Activated CD4-positive, CD25-positive, alpha-beta regulatory T cell treated with anti-CD3 and anti-CD28 coated beads, Interleukin-2, amount 50 U/mL, for 72 hours (primary cell): Measurements from ENCODE around the gene MAN1C1.

Experiments used
- DNase-seq: peaks from one replicate; pipeline ENCODE4 v3.0.0; 2021

MAN1C1 gene

GRCh38 chr1:25768999-25769398 is 152.4 kb downstream of the MAN1C1 start:
- no peak for DNase-seq

DNA sequence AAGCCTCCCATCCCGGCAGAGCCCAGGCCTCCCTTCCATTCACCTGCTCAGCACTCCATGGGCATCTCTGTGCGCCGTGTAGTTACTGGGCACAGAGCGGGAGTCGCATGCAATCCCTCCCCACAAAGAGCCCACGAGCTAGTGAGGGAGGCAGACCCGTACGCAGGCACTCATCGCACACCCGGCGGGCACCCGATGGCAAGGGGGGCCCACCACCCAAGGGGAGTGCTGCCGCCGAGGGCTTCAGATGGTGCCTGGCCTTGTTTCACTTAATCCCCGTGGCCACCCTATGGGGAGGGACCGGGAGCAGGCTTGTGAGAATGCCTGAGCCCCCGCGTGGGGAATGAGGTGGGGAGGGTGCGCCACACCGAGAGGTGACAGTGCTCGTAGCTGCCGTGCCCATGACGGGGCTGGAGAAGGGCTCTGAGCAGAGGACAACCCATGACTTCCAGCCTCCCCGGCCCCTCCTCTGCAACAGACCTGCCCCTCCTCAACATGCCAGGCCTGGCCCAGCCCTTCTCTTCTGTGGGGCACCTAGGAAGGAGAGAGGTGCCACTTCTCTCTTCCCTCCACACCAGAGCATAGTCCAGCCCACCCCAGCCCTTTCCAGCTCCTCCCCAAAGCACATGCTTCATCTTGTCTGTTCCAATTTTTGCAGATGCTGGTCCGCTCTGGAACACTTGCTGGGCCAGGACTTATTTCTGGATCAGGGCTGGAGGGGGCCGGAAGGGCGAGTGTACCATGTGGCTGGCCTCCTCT is 153.2 kb downstream of the MAN1C1 start:
- no peak for DNase-seq

- DNase-seq, result no peak
Measured at GRCh38 chr1:25770541-25771220, 154.1 kb downstream of the MAN1C1 start.

GRCh38 chr1:25771221-25772114 is 154.9 kb downstream of the MAN1C1 start:
- DNase-seq, result no peak

- DNase-seq, result no peak
Measured at GRCh38 chr1:25772164-25772563, 155.6 kb downstream of the MAN1C1 start.

DNA sequence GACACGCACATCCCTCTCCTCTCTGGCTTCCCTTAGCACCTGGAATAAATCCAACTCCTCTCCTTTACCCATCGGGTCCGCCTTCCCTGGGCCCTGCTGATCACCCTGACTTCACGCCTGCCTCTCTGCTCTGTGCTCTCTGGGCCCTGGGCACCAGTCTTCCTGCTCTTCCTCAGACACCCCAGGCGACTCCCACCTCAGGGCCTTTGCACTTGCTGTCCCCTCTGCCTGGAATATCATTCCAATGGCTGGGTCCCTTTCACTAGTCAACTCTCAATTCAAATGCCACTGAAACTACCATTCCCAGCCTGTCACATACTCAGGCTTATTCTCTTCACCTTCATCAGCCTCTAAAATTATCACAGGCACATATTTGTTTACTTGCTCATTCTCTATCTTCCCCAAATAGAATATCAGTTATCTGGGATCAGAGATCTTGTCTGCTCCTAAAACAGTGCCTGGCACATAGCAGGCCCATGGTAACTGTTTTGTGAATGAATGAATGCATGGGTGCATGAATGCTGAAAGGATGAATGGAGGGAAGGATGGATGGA is 156.2 kb downstream of the MAN1C1 start:
- DNase-seq, result no peak

DNA sequence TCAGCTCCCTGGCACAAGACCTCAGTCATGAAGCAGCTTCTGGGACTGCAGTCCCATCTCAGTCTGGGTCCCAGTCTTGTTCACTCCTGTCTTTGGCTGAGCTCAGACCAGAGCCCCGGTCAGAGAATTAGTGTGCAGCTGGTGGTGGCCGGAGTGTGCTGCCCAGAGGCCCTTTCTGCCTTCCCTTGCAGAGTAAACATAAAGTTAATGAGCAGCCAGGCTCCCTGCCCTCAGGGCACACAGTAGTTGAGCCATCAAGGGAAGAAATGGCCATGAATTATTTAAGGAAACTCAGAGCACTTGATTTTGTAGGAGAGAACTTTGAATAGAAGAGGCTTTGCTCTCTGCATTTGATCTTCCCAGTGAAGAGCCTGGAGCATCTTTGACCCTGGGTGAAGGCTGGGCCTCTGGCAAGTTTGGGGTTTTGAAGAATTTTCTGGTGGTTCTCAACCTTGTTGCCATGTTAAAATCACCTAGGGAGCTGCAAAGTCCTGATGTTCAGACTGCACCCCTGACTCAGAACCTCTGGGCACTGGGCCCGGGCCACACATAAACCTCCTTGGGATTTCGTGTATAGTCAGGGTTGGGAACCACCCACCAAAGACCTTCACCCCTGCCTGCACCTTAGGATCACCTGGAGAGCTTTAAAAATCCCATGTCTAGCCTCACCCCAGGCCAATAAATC is 157.0 kb downstream of the MAN1C1 start:
- no peak for DNase-seq

DNA sequence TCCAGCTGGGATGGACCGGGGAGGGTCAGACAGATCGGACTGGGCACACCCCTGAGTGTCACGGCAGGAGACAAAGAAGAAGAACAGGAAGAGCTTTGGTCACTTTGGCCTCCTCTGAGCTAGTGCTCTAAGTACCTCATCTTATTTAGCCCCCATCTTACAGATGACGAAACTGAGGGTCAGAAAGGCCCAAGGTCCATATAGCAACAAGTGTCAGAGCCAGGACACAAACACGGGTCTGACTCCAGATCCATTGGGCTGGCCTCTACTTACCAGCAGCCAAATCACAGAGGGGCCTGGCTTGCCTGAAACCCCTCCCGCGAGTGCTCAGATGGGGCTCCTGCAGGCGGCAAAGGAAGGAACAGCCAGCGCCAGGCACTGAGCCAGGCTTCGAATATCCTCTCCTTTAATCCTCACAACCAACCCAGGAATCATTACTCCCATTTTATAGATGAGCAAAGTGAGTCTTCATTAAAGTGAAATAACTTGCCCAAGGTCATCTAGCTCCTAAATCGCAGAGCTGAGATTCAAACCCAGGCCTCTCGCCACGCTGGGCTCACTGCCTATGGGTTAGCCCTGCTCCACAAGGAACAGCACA is 157.7 kb downstream of the MAN1C1 start:
- DNase-seq, result no peak

- DNase-seq, result peak; percentile 66
Measured at GRCh38 chr1:25774921-25775771, 158.6 kb downstream of the MAN1C1 start.

DNA sequence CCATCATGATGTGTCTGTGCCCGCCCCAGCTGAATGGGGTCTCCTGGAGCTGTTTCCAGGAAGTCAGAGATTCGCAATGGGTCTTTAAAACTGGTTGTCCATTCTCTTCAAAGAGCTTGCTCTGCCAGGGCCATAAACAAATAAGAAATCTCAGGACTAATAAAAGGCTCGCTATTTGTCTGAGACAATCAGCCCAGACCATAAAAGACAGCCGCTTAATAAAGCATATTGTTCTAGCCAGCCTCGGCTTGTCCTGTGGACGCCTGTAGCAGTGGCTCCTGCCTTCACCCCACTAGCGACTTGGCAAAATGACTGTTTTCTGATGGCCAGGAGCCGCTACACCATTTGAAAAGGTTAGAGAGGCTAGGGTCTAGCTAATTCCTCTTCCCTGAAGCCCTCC is 162.8 kb downstream of the MAN1C1 start:
- no peak for DNase-seq

GRCh38 chr1:25779894-25780293 is 163.3 kb downstream of the MAN1C1 start:
- no peak for DNase-seq

- no peak for DNase-seq
Measured at GRCh38 chr1:25780318-25781129, 163.9 kb downstream of the MAN1C1 start.

DNA sequence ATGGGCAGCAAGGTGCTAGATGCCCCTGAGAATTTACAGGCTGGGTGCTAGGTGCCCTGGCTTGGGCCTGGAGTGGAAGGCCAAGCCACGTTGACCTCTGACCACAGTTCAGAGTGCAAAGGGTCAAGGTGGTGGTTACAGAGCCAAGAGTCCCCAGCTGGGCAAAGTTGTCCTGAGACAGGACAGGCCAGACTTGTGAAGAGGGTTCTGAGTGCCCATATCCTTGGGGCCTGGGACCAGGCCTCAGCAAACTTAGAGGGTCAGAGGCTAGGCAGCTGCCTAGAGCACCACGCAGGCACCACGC is 164.5 kb downstream of the MAN1C1 start:
- no peak for DNase-seq

- no peak for DNase-seq
Measured at GRCh38 chr1:25782608-25783201, 166.1 kb downstream of the MAN1C1 start.

- no peak for DNase-seq
Measured at GRCh38 chr1:25784575-25785051, 168.0 kb downstream of the MAN1C1 start.

DNA sequence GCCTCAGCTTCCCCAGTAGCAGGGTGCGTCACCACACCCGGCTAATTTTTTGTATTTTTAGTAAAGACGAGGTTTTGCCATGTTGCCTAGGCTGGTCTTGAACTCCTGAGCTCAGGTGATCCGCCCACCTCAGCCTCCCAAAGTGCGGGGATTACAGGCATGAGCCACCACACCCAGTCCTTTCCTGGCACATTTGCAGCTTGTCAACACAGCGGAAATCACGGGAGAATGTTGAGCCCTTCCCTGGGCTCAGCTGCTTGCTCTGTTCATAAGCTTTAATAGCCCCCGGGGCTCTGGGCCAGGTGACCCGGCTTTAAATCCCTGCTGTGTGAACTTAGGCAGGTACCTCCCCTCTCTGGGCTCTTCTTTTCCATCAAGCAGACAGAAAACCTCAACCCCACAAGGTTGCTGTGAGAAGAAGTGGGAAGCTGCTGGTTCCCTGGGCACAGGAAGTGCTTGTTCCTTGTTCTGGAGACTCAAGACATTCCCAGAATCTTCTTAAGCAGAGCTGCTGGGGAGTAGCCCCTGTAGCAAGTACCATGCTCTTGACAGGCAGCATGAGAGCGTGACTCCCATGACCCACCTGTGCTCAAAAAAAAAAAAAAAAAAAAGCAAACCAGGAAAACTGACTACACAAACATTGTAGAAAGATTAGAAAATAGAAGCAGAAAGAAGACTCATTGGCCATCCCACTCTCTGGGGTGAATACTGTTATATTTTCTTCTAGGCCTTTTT is 168.9 kb downstream of the MAN1C1 start:
- DNase-seq, result no peak

GRCh38 chr1:25786887-25787759 is 170.5 kb downstream of the MAN1C1 start:
- DNase-seq, result no peak

DNA sequence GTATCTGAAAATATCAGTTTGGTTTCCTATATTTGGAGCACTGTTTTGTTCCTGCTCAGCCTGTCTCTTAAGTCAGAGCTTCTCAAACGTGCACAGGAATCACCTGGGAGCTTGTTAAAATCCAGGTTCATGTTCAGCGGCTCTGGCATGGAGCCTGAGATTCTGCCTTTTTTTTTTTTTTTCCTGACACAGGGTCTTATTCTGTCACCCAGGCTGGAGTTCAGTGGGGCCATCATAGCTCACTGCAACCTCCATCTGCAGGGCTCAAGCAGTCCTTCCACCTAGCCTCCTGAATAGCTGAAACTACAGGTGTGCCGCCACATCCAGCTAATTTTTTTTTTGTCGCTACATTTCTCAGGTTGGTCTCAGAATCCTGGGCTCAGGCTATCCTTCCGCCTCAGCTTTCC is 171.2 kb downstream of the MAN1C1 start:
- DNase-seq, result no peak
